Measurements from ENCODE around the gene MEGF8.

Gene MEGF8

DNA sequence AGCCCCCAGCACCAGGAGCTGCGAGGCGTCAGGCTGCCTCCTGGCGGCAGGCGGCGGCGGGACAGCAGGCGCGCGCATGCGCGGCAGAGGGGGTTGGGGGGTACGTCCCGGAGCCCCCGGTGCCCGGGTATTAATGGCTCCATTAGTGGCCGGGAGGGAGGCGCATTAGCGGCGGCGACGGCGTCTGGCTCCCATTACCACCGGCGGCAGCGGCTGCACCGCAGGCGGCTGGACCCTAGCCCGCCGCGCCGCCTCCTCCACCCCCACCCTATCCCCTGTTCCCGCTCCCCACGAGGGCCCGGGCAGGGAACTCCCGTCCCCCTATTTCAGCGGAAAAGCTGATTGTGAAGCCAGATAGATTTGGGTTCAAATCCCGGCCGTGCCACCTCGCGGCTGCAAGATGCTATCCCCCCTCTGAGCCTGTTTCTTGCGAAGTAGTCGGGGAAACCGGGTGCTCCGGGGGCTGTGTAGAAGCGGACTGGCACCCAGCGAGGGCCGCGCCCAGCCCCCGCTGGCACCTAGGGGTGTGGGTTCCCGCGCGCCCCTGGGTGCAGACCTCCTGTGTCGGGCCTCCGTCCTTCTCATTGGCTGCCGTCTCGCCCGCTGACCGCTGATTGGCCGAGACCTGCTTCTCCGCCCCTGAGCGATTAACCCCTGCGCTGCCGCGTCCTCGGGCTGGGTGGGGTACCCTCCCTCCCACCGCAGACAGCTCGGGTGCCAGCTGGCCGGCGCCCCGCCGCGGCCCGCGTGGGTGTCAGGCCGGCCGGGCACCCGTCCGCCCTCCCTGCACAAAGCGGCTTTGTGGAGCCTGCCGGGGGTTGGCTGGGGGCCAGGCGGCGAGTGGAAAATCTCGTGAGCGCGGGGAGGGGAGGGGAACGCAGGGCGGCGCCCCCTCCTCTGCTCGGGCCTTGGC is 45.3 kb upstream of the MEGF8 start:
- TF ChIP-seq, protein P1, sequence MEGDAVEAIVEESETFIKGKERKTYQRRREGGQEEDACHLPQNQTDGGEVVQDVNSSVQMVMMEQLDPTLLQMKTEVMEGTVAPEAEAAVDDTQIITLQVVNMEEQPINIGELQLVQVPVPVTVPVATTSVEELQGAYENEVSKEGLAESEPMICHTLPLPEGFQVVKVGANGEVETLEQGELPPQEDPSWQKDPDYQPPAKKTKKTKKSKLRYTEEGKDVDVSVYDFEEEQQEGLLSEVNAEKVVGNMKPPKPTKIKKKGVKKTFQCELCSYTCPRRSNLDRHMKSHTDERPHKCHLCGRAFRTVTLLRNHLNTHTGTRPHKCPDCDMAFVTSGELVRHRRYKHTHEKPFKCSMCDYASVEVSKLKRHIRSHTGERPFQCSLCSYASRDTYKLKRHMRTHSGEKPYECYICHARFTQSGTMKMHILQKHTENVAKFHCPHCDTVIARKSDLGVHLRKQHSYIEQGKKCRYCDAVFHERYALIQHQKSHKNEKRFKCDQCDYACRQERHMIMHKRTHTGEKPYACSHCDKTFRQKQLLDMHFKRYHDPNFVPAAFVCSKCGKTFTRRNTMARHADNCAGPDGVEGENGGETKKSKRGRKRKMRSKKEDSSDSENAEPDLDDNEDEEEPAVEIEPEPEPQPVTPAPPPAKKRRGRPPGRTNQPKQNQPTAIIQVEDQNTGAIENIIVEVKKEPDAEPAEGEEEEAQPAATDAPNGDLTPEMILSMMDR (IDR thresholded peaks at IDR 0.05; ENCODE audit: low read depth, low read length): peak; percentile 94
- peak overlapping the region; percentile 75 for H3K4me3 ChIP-seq (ENCODE audit: low read depth, low read length)

- H3K4me3 ChIP-seq (ENCODE audit: low read depth, low read length): peak overlapping the region; percentile 75
- TF ChIP-seq, protein P1 (IDR thresholded peaks at IDR 0.05; ENCODE audit: low read depth, low read length): no peak
Observed at GRCh38 chr19:42280815-42281145, 44.7 kb upstream of the MEGF8 start.

DNA sequence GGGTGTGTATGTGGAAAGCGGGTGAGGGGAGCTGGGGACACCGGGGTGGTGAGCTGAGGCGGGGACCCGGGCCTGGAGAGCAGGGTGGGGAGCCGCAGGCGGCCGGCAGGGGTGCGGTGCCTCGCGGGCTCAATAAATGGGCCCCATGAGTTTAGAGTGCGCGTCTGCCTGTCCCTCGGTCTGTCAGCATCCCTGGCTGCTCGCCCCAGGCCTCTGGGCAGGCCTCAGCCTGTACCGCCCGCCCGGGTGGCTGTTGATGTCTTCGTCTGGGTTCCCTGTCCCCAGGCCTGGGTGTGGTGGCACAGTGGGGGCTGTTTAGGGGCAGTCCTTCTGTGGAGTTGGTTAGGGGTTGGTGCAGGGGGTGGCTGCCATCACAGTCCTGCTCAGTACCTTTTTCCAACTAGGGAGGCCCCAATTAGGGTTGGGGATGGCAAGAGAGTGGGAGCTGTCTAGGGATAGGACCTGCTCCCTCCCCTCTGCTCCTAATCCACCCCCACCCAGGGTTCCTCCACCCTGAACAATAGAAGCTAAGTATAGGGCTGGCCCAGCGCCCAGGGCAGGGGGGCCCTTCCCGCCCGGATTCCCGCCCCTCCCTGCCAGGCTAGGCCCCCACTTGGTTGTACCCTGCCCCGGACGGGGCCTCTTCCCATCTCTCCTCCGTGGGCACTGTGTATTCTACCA is 44.1 kb upstream of the MEGF8 start:
- H3K4me3 ChIP-seq (ENCODE audit: low read depth, low read length): peak overlapping the region; percentile 75
- TF ChIP-seq, protein P1 (IDR thresholded peaks at IDR 0.05; ENCODE audit: low read depth, low read length): no peak

DNA sequence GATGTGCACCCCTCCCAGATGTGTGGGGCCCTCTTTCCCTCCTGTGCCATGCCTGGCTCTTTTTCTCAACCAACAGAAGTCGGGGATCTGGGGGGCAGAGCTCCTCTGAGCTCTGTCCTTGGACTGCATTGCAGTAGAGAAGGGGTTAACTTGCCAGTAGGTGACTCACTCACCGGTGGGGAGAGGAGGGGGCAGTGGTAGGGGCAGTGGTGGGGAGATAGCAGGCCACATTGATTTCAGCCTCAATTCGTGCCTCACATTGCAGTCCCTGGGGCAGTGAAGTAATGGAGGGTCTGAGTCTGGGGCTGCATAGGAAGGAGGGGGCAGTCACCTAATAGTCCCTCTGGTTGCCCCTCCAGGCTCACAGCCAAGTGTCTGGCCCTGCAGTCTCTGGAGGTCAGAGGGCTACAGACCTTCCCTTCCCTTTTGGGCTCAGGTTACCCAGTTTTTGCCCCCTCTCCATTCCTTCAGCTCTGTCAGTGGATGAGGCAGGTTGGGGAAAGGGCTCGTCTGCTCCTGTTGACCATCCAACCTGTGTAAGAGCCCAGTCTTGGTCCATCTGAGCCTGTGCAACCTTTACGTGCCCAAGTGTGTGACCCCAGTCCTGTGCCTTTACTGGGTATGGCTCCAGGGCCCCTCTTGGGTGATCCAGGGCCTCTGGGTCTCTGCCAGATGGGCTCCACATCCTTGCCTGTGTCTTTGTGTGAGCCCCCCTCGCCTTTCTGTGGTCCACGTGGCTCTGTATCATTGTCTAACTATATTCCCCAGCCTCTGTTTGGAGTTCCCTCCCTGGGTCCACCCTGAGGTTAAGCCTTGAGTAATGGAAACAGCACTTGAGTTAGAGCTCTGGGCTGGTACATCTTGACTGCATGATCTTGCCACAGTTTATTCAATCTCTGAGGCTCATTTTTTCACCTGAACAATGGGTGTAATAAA is 43.3 kb upstream of the MEGF8 start:
- peak overlapping the region; percentile 75 for H3K4me3 ChIP-seq (ENCODE audit: low read depth, low read length)
- TF ChIP-seq, protein P1 (IDR thresholded peaks at IDR 0.05; ENCODE audit: low read depth, low read length): no peak

DNA sequence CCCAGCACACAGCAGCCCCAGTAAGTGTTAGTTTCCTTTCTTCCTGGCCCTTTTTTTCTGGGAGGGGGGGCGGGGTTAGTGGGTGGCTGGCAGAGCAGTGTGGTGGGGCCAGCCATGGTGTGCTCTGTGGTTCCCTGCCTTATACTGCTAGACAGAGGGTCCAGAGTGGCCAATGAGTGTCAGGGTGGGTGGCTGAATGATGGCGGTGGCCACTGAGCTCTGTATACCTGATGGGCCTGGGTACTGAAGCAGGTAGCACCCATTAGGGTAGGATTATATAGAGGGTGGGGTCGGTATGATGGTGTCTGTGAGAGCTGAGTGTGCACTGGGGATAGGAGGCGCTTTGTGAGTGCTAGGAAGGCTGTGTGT is 42.6 kb upstream of the MEGF8 start:
- TF ChIP-seq, protein P1 (IDR thresholded peaks at IDR 0.05; ENCODE audit: low read depth, low read length): no peak
- peak overlapping the region; percentile 50; the same call in 1 of the 2 replicates for H3K4me3 ChIP-seq (ENCODE audit: low read depth, low read length)

DNA sequence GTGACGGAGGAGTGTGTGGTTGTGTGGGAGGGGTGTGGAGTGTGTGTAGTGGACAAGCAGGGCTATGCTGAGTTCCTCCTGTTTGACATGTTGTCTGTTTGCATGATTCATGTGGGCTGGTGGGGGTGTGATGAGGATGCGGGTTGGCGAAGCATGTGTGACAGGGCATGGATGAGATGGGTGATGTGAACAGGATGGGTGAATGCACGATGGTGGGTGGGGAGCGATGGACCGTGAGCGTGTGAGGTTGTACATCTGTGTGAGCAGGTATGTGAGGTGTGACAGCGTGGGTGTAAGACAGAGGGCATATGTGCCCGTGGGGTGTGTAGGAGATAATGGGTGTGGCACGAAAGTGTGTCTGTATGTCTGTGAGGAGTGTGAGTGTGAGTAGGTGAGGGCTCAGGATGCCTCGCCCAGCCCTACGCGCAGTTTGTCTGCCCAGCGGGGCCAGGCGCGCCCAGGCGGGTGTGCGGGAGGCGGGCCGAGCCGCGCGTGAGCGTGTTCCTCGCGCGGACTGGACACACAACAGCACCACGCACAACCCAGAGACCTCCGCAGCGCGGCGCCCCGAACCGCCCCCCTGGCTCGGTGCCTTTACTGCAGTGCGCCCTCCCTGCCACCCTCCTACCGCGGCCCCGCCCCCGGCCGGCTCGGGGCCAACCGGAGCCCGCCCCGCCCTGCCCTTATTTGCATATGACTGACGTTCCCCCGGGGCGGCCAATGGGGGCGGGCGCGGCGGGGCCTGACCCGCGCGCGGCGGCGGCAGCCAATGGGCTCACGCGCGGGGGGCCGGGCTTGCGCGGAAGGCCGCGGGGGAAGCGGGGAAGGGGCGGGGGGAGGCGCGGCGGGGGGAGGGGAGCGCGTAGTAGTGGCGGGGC is 42.0 kb upstream of the MEGF8 start:
- peak overlapping the region; percentile 50 for H3K4me3 ChIP-seq (ENCODE audit: low read depth, low read length)
- TF ChIP-seq, protein P1 (IDR thresholded peaks at IDR 0.05; ENCODE audit: low read depth, low read length): no peak
